Head of caudate nucleus (tissue), 42 donors: ENCODE results near the gene RER1.

Source experiments
- DNase-seq, 42 donors: peaks; one replicate each; pipeline versions ENCODE4 v3.0.0 to v3.0.0-alpha.2; 2020 to 2021; ENCODE audit warnings: mixed read lengths in 7 of 42
- intact Hi-C: fragments of 100-400 bp; cut with DNase I; formaldehyde crosslinking; loops from one replicate; pipeline ENCODE4 v1.15.0; 2022

Gene RER1

GRCh38 chr1:2374252-2375155 is 17.1 kb upstream of the RER1 start:
- no peak for DNase-seq
- intact Hi-C loops = no loop called here

DNA sequence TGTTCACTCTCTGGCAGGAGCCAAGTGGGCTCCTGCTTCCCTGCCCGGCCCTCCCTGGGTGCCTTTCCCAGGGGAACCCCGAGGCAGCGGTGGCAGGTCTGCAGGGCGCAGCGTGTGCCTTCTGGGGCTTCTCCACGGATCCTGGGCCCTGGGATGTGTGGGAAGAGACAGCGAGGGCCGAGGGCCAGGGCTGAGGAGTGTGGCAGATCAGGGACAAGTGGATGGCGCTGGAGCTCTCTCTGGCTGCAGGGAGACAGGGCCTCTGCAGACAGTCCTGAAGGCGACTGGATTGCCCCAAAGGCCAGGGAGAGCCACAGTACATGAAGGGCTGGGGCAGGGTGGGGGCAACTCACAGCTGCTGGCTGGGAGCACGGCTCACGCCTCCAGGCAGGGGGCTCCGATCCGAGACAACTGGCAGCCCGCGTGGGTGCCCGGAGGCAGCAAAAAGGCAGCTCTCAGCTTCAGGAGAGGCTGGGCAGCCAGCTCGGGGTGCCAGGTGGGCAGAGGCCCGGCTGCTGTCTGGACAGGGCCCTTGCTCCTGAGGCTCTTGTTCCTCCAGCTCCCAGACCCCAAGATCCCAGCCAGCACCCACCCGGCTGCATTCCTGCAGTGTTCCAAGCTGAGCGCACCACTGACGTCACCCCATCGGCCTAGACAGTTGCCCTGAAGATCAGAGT is 16.3 kb upstream of the RER1 start:
- no peak for DNase-seq
- intact Hi-C loops = no loop called here

GRCh38 chr1:2375923-2376260 is 15.7 kb upstream of the RER1 start:
- intact Hi-C loops = no loop called here
- no peak for DNase-seq

GRCh38 chr1:2376261-2376741 is 15.3 kb upstream of the RER1 start:
- no peak for DNase-seq
- intact Hi-C loops = no loop called here

DNA sequence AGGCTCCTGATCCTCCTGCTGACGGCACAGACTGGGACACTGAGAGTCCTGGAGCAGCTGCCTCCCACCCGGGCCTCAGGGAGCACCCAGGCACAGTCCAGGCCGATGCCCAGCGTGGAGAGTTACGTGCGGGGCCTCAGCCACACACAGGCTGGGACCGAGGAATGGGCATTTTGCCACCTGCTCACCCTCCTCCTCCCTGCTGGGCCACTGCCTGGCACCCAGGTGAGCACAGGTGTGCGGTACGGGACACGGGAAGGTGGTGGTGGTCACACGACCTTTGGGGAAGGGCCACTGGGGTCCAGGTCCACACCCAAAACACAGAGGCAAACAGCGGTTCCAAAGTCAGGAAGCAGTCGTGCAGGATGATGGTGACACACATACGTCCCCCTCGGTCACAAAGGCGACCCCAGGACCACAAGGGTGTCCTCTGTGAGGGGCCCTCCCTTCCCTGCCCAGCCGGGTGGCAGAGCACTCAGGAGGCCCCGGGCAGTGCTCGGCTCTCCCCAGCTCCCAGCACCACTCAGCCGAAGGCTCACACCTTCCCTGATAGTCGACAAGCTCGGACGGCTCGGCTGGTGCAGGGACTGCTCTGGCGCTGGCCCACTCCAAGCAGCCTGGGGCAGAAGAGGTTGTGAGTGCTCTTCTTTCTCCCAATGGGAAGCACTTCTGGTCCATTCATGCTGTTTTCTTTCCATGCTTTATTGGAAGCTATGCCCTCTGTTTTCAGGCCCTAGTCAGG is 14.5 kb upstream of the RER1 start:
- intact Hi-C loops = no loop called here
- DNase-seq = peak in 1 of 42 donors; percentile 2

GRCh38 chr1:2377751-2378440 is 13.7 kb upstream of the RER1 start:
- intact Hi-C loops = no loop called here
- no peak for DNase-seq

- intact Hi-C loops = no loop called here
- no peak for DNase-seq
These were observed 13.2 kb upstream of the RER1 start for GRCh38 chr1:2378441-2378851.

- DNase-seq = peak in 1 of 42 donors; percentile 1
- intact Hi-C loops = no loop called here
These were observed 12.5 kb upstream of the RER1 start for GRCh38 chr1:2378956-2379732.

DNA sequence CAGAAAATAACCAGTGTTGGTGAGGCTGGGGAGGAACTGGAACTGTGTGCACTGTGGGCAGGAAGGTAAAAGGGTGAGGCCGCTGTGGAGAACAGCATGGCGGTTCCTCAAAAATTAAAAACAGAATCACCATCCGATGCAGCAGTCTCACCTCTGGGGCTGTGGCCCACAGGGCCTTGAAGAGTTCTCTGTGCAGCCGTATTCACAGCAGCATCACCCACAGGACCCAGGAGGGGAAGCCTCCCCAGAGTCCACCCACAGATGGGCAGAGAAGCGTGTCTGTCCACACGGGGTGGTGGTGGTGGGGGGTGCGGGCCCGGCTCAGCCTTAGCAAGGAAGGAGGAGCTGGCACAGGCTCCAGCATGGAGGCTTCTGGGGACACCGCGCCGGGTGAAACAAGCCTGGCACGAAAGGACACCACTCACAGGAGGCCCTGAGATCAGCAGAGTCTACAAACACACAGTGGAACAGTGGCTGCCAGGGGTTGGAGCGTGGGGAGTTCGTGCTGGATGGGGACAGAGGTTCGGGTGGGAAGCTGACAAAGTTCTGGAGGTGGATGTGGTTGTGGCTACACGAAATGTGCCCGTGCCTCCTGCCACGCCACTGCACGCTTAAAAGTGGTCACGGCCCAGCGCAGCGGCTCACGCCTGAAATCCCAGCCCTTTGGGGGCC is 11.8 kb upstream of the RER1 start:
- intact Hi-C loops = loop anchor here (2.0 kb wide), 1 partner anchor 185 kb away; the partner anchor contains the start of gene FAAP20
- peak in 1 of 42 donors; percentile 2 for DNase-seq

DNA sequence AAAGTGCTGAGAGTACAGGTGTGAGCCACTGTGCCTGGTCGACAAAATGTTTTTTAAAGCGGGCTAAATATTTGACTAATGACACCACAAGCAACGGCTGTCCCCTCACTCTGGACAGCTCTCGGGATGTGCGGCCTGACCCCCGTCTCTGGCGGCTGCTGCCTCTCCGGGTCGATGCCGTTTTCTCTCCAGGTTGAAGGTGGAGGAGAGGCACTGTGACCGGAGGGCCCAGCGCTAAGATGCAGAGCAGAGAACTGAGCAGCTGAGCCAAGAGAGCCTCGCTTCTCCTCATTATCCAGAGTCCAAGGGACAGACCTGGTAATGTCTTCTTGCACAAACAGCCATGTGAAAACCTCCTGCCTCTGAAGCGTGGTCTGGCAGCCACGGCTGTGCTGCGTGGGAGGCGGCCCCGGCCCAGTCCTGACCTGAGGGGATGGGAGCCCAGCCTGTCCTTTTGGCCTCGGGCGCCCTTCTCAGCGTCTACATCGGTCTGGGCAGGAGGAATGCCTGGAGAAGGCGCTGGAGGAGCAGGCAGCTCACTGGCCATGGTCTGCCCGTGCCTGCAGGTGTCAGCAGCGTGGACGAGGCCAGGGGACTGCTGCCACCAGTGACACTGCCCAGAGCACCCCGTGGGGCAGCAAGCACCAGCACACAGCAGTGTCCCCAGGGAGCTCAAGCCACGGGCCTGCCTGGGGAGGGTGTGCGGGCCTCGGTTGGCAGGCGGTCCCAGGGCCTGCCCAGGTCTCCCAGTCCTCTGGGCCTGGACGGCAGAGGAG is 10.6 kb upstream of the RER1 start:
- intact Hi-C loops = loop anchor here (2.0 kb wide), 1 partner anchor 186 kb away; the partner anchor contains the start of gene FAAP20
- DNase-seq = peak in 1 of 42 donors; percentile 3

DNA sequence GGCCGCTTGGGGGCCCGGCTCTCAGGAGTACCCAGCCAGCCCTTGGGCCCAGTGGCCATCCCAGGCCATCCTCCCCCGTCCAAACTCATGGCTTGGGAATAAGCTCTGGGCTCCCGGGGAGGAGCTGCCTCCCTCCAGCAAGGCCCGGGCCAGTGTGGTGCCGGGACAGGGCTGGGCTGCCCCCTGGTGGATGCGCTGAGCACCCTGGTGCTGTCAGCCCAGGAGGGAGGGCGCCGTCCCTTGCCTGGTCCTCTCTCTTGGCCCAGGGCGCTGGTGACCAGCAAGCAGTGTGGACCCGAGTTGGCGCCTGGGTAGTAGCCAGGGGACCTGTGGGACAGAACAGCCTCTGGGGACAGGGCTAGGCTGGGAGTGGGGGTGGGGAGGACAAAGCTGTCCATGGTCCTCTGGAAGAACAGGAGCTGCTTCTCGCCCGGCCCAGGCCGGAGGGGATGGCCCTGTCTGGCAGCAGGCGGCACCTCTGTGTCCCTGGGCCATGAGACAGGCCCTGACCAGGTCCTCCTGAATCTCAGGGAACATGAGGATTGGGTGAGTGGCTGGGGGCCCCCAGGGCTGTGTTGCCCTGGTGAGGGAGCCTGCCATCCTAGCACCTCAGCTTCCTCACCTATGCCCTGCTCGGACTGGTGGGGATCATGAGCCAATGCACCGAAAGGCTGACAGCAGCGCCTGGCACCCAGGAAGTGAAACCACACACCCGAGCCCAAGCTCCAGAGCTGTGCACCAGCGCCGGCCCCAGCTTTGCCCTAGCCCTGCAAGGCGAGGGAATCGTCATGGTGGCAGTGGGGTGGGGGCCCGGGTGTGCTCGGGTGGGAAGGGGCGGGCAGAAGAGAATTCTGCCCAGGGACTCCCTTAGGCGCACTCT is 9.7 kb upstream of the RER1 start:
- intact Hi-C loops = loop anchor here (2.0 kb wide), 1 partner anchor 187 kb away; the partner anchor contains the start of gene FAAP20
- peak; percentile 62 to 91 (median 81) for DNase-seq

DNA sequence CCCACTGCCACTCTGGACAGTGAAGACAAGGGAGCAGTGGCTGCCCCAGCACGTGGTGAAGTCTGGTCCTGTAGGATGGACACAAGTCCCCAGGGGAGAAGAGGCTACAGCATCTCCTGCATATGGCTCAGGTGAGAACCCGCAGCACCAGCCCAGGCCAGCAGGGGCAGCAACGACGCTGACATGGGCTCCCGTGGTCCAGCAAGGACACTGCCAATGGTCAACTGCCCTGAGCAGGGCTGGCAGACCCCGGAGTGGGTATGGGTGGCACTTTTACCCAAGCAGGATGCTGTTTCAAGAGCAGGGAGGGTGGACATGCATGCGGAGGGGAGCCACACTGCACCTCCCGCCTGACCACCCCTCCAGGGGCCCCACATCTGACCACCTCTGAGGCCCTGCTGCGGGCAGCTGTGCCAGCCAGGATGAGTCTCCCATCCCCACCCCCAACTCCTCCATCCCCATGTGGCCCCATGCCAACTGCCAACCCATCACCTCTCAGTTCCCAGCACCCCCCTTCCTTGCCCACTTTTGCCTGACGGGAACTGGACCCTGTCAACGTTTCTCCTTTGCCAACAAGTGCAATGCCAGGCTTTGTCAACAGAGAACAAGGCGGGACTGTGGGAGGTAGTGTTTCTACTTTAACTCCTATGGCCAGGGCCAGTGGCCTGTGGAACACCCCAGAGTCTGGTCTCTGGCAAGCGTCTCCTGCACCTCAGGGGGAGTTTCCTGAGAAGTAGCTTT is 8.8 kb upstream of the RER1 start:
- intact Hi-C loops = no loop called here
- peak in 5 of 42 donors; percentile 5 to 49 (median 26) for DNase-seq

DNA sequence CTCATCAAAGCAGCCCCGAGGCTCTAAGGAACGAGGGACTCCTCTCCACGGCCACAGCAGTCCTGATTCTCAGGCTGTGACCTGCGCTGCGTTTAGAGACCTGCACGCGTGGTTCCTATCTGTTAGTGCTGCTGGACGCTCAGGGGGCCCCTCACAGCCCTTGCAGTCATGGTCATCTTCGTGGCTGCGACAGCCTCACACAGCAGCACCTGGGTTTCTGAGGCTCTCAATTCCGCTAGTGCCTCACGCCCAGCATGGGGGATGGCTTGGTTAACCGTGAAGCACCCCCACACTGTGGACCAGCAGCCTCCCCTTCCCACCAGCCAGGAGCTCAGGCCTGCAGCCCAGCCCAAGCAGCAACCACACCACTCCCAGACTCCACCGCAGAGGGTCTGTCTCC is 8.1 kb upstream of the RER1 start:
- DNase-seq = peak in 1 of 42 donors; percentile 3
- intact Hi-C loops = no loop called here

- peak in 1 of 42 donors; percentile 5 for DNase-seq
- intact Hi-C loops = no loop called here
These were observed 7.3 kb upstream of the RER1 start for GRCh38 chr1:2384130-2384860.
